Aorta (tissue), 5 donors: ENCODE results near the gene RBBP6. TPM values are rescaled to one million over a fixed set of nuclear protein-coding genes. Genes with fewer than 3 reads are reported as not detected.
A peak's percentile ranks its signal among the peaks of the same experiment; 100 is the strongest.
"Not testable (repeated sequence)": the region's sequence is repeated elsewhere in the genome, so short reads cannot be mapped to it uniquely, and the experiment has no call there.

Experiments
- ATAC-seq: fragments of 200-7000 bp; cut with Tn5 transposase; one replicate; pipeline ENCODE4 v1.9.1; 2022; ENCODE audit warnings: moderate library complexity; ENCODE audit not compliant: low FRiP score
- DNase-seq, 2 donors: peaks; one replicate each; pipeline ENCODE4 v3.0.0-alpha.2; 2020
- H3K27ac ChIP-seq, 2 donors: one replicate each; pipeline ENCODE4 v1.5.1; 2013; ENCODE audit warnings: low read length in 2 of 2, mild to moderate bottlenecking in 2 of 2, moderate library complexity in 2 of 2, control low read depth in 1 of 2, inconsistent platforms in 1 of 2, low read depth in 1 of 2
- H3K27me3 ChIP-seq, 2 donors: one replicate each; pipeline ENCODE4 v1.6.1; 2013; ENCODE audit warnings: control low read depth in 1 of 2, low read length in 1 of 2, mild to moderate bottlenecking in 1 of 2, moderate library complexity in 1 of 2; ENCODE audit not compliant: insufficient read depth in 2 of 2, control insufficient read depth in 1 of 2
- H3K36me3 ChIP-seq, 2 donors: one replicate each; pipeline ENCODE4 v1.6.1; 2013; ENCODE audit warnings: control low read depth in 1 of 2, low read length in 1 of 2, mild to moderate bottlenecking in 1 of 2; ENCODE audit not compliant: insufficient read depth in 2 of 2, control insufficient read depth in 1 of 2
- H3K4me1 ChIP-seq, 2 donors: one replicate each; pipeline ENCODE4 v1.6.1; 2013; ENCODE audit warnings: low read length in 2 of 2, control low read depth in 1 of 2, mild to moderate bottlenecking in 1 of 2, moderate library complexity in 1 of 2; ENCODE audit not compliant: insufficient read depth in 2 of 2, control insufficient read depth in 1 of 2
- H3K4me3 ChIP-seq, 2 donors: one replicate each; pipeline ENCODE4 v1.5.1; 2013; ENCODE audit warnings: low read length in 2 of 2, control low read depth in 1 of 2, mild to moderate bottlenecking in 1 of 2
- H3K9me3 ChIP-seq: one replicate; pipeline ENCODE4 v1.6.1; 2013; ENCODE audit warnings: mild to moderate bottlenecking, low read length; ENCODE audit not compliant: control insufficient read depth
- WGBS, 2 donors: extraction: QIAGEN DNeasy Blood & Tissue Kit; methylation state at CpG; one replicate each; pipeline ENCODE4 v1.1.7; 2013; 5-methylcytosine and 5-hydroxymethylcytosine counted together
- intact Hi-C, 2 donors: fragments of 100-400 bp; cut with DNase I; formaldehyde crosslinking; loops; one replicate each; pipeline versions ENCODE4 v1.14.2 to v1.15.0; 2022
- polyA plus RNA-seq, 2 donors: library from polyadenylated mRNA; stranded (reverse); fragments of 200-250 nt; gene quantifications; one replicate each; pipeline ENCODE4 v1.2.3, GENCODE V29; 2013
- total RNA-seq, 2 donors: library from RNA; stranded (reverse); fragmentation: NEBNext Ultra II Directional; extraction: Animal tissue kit (Norgen Biotek cat#: 25700); gene quantifications; one replicate each; pipeline ENCODE4 v1.2.1, GENCODE V29; 2021
- donor health status: healthy with polysubstance abuse.
- donor health status: Bipolar disorder and iron deficiency.
- donor health status: DM: no; HTN: no; CAD: no.
- donor health status: DM: no; HTN: no; CAD: no.
- donor health status: DM: yes; HTN: yes; CAD: no.

RBBP6 gene
- total and polyA plus RNA-seq, 4 donors, result 11.9 to 65.8 (median 54.0) TPM

- WGBS, 2 donors, result 90 to 95% methylated on average over 8 of the region's 8 CpGs
- no peaks in the 10 kb centered on the region for H3K27me3 ChIP-seq
- H3K4me1 ChIP-seq, result no peaks in the 10 kb centered on the region
- intact Hi-C loops, result no loop called here
- H3K36me3 ChIP-seq, result no peaks in the 10 kb centered on the region
- H3K4me3 ChIP-seq, result no peak overlapping the region
- no peak overlapping the region for H3K27ac ChIP-seq
- DNase-seq, result no peak
- H3K9me3 ChIP-seq, result no peaks in the 10 kb centered on the region
- no peak for ATAC-seq
These were observed 59.5 kb downstream of the RBBP6 start for GRCh38 chr16:24598777-24599437.

GRCh38 chr16:24609417-24609739 lies 70.0 kb downstream of the RBBP6 start:
- WGBS, 2 donors, result 47 to 48% methylated on average over 4 of the region's 4 CpGs
- Histone ChIP-seq H3K4me3 (no peak overlapping the region), H3K9me3 (no peaks in the 10 kb centered on the region), H3K27me3 (no peaks in the 10 kb centered on the region), H3K4me1 (no peaks in the 10 kb centered on the region), H3K36me3 (no peaks in the 10 kb centered on the region), H3K27ac (no peak overlapping the region)
- DNase-seq (no peak), ATAC-seq (no peak)
- intact Hi-C loops, result no loop called here

- peak; percentile 52 for ATAC-seq
- H3K4me1 ChIP-seq, result no peaks in the 10 kb centered on the region
- H3K27me3 ChIP-seq, result no peaks in the 10 kb centered on the region
- intact Hi-C loops, result no loop called here
- no peaks in the 10 kb centered on the region for H3K36me3 ChIP-seq
- H3K27ac ChIP-seq, result no peak overlapping the region
- DNase-seq, result peak; percentile 65 to 87
- no peaks in the 10 kb centered on the region for H3K9me3 ChIP-seq
- WGBS, 2 donors, result 3 to 4% methylated on average over 22 of the region's 22 CpGs
- H3K4me3 ChIP-seq, result no peak overlapping the region
These were observed 70.5 kb downstream of the RBBP6 start for GRCh38 chr16:24609740-24610415.

- intact Hi-C loops, result no loop called here
- no peak overlapping the region for H3K4me3 ChIP-seq
- H3K36me3 ChIP-seq, result no peaks in the 10 kb centered on the region
- no peak overlapping the region for H3K27ac ChIP-seq
- ATAC-seq, result peak; percentile 83
- H3K27me3 ChIP-seq, result no peaks in the 10 kb centered on the region
- no peaks in the 10 kb centered on the region for H3K9me3 ChIP-seq
- H3K4me1 ChIP-seq, result no peaks in the 10 kb centered on the region
- WGBS, 2 donors, result 0 to 3% methylated on average over 13 of the region's 13 CpGs
- DNase-seq, result peak; percentile 58 to 78
These were observed 71.0 kb downstream of the RBBP6 start for GRCh38 chr16:24610416-24610755.

GRCh38 chr16:24611310-24611709 lies 71.9 kb downstream of the RBBP6 start:
- ATAC-seq (no peak), DNase-seq (no peak)
- H3K27me3 ChIP-seq, result no peaks in the 10 kb centered on the region
- 80 to 87% methylated on average over 11 of the region's 11 CpGs for WGBS, 2 donors
- intact Hi-C loops, result no loop called here
- H3K4me3 ChIP-seq, result no peak overlapping the region
- H3K9me3 ChIP-seq, result no peaks in the 10 kb centered on the region
- no peaks in the 10 kb centered on the region for H3K36me3 ChIP-seq
- no peak overlapping the region for H3K27ac ChIP-seq
- no peaks in the 10 kb centered on the region for H3K4me1 ChIP-seq

- DNase-seq, result no peak
- no peaks in the 10 kb centered on the region for H3K9me3 ChIP-seq
- WGBS, 2 donors, result 92 to 93% methylated on average over 4 of the region's 4 CpGs
- intact Hi-C loops, result no loop called here
- no peaks in the 10 kb centered on the region for H3K27me3 ChIP-seq
- no peak overlapping the region for H3K4me3 ChIP-seq
- ATAC-seq, result no peak
- H3K36me3 ChIP-seq, result no peaks in the 10 kb centered on the region
- H3K4me1 ChIP-seq, result no peaks in the 10 kb centered on the region
- H3K27ac ChIP-seq, result no peak overlapping the region
These were observed 73.3 kb downstream of the RBBP6 start for GRCh38 chr16:24612656-24613055.

- WGBS, 2 donors, result 95 to 99% methylated on average over 5 of the region's 5 CpGs
- not testable (repeated sequence) for H3K4me1 ChIP-seq
These were observed 73.9 kb downstream of the RBBP6 start for GRCh38 chr16:24613267-24613666.

GRCh38 chr16:24617502-24617901 lies 78.1 kb downstream of the RBBP6 start:
- H3K27me3 ChIP-seq, result no peaks in the 10 kb centered on the region
- no peaks in the 10 kb centered on the region for H3K36me3 ChIP-seq
- intact Hi-C loops, result no loop called here
- H3K4me1 ChIP-seq, result no peaks in the 10 kb centered on the region
- DNase-seq, result no peak
- no peaks in the 10 kb centered on the region for H3K9me3 ChIP-seq
- ATAC-seq, result no peak
- WGBS, 2 donors, result 93 to 96% methylated on average over 2 of the region's 2 CpGs
- no peak overlapping the region for H3K4me3 ChIP-seq
- no peak overlapping the region for H3K27ac ChIP-seq

More at GRCh38 chr16:24613267-24613666, 73.9 kb downstream of the RBBP6 start:
- H3K9me3 ChIP-seq, H3K4me3 ChIP-seq, H3K36me3 ChIP-seq, H3K27me3 ChIP-seq, H3K27ac ChIP-seq, ATAC-seq, DNase-seq, intact Hi-C loops: not testable (repeated sequence)
